Panc1 (cell line): ENCODE results near the gene CERS5. TPM values are rescaled to one million over a fixed set of nuclear protein-coding genes. Genes with fewer than 3 reads are reported as not detected.

Experiments
- ATAC-seq: fragments of 200-7000 bp; cut with Tn5 transposase; 2 replicates; pipeline ENCODE4 v1.9.1; 2020; ENCODE audit warnings: mild to moderate bottlenecking, moderate library complexity
- BruUV-seq: library from RNA; stranded (reverse); fragments of 400-500 nt; replicated peaks from 2 replicates; lab custom pipeline; 2021; lab: Mats Ljungman, UMichigan
- CTCF ChIA-PET: fragments of 300-600 bp; sonication (Branson Sonifier 250); formaldehyde crosslinking; loops from one replicate; lab custom pipeline; 2022; ENCODE audit warnings: antibody characterized with exemption; lab: Charles Lee
- POLR2A ChIA-PET: fragments of 300-600 bp; sonication (Branson Sonifier 250); formaldehyde crosslinking; loops from one replicate; lab custom pipeline; 2022; ENCODE audit warnings: antibody characterized with exemption; lab: Charles Lee
- DNase-seq: peaks from one replicate; pipeline ENCODE4 v3.0.0-alpha.2; 2010; ENCODE audit warnings: low read depth, low spot score
- H3K27ac ChIP-seq: 2 replicates; pipeline ENCODE4 v1.5.1; 2011; ENCODE audit warnings: mild to moderate bottlenecking, low read length, inconsistent platforms
- H3K27me3 ChIP-seq: fragments of 200-500 bp; sonication (Bioruptor generic); 2 replicates; pipeline ENCODE4 v1.6.0; 2014; ENCODE audit warnings: low read length, inconsistent platforms; ENCODE audit not compliant: control insufficient read depth, insufficient read depth
- H3K36me3 ChIP-seq: fragments of 200-500 bp; sonication (Bioruptor generic); 2 replicates; pipeline ENCODE4 v1.5.1; 2014; ENCODE audit warnings: inconsistent platforms, mild to moderate bottlenecking, low read length, moderate library complexity; ENCODE audit not compliant: control insufficient read depth, insufficient read depth
- H3K4me1 ChIP-seq: 2 replicates; pipeline ENCODE4 v1.5.1; 2011; ENCODE audit warnings: inconsistent platforms, mild to moderate bottlenecking, low read length, moderate library complexity; ENCODE audit not compliant: control insufficient read depth, insufficient read depth
- H3K4me3 ChIP-seq, 2 experiments: 2 replicates each; pipeline ENCODE4 v1.5.1; 2011 to 2012; ENCODE audit warnings: low read depth in 2 of 2, low read length in 2 of 2, mild to moderate bottlenecking in 2 of 2, inconsistent platforms in 1 of 2, moderate library complexity in 1 of 2
- H3K9me3 ChIP-seq: fragments of 200-500 bp; sonication (Bioruptor generic); 2 replicates; pipeline ENCODE4 v1.5.1; 2014; ENCODE audit warnings: low read depth, mild to moderate bottlenecking, inconsistent platforms, low read length, moderate library complexity; ENCODE audit not compliant: control insufficient read depth, insufficient read depth
- POLR2AphosphoS5 ChIP-seq: IDR thresholded peaks from 2 replicates; pipeline ENCODE4 v1.6.1; 2012; ENCODE audit warnings: mild to moderate bottlenecking, low read depth, low read length, moderate library complexity
- SIN3A ChIP-seq: IDR thresholded peaks from 2 replicates; pipeline ENCODE4 v1.6.1; 2012; ENCODE audit warnings: low read depth, mild to moderate bottlenecking, low read length, moderate library complexity, borderline replicate concordance; ENCODE audit not compliant: insufficient read depth
- TCF7L2 ChIP-seq: IDR thresholded peaks from 2 replicates; pipeline ENCODE4 v1.6.1; 2011; ENCODE audit warnings: mild to moderate bottlenecking, low read depth, low read length, inconsistent platforms
- in situ Hi-C: cut with HindIII; loops from 2 replicates; pipeline ENCODE4 v1.10.0; 2016; ENCODE audit warnings: low sequenced_read_pairs, low pct_unique_long_range_greater_than_20kb
- intact Hi-C: fragments of 100-400 bp; cut with micrococcal nuclease; formaldehyde crosslinking; loops from one replicate; pipeline ENCODE4 v1.10.0; 2022; ENCODE audit not compliant: unreplicated experiment
- total RNA-seq: library from RNA; stranded (reverse); gene quantifications from one replicate; pipeline ENCODE4 v1.2.1, GENCODE V29; 2021; ENCODE audit not compliant: unreplicated experiment
- TF ChIP-seq, protein P1 (sequence below), 2 experiments: IDR thresholded peaks; 2 replicates each; pipeline ENCODE4 v1.6.1; 2011 to 2012; ENCODE audit warnings: low read depth in 2 of 2, control low read depth in 1 of 2, low read length in 1 of 2, mild to moderate bottlenecking in 1 of 2, moderate library complexity in 1 of 2; ENCODE audit not compliant: insufficient read depth in 1 of 2
- TF ChIP-seq, protein P2 (sequence below): fragments of 450-650 bp; IDR thresholded peaks from 2 replicates; pipeline ENCODE4 v1.5.1; 2017; ENCODE audit warnings: mild to moderate bottlenecking

Gene CERS5
- total RNA-seq, 1 experiment from 2014 or later: 50.5 TPM

DNA sequence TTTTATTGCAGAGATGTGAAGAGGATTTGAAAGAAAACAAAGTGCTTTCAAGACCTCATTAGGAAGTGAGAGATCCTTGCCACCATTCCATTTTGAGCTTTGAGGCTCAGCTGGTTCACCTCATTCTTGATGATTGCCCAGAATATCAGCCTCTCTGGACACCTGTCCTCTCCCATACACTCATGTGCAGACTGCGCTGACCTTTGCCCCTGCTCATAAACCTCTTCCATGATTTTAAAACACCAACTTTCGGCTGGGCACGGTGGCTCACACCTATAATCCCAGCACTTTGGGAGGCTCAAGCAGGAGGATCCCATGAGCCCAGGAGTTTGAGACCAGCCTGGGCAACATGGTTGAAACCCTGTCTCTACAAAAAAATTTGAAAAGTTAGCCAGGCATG is 46.2 kb downstream of the CERS5 start:
- Histone ChIP-seq H3K4me3 (no peak overlapping the region), H3K27me3 (no peaks in the 10 kb centered on the region), H3K9me3 (no peaks in the 10 kb centered on the region), H3K4me1 (no peaks in the 10 kb centered on the region), H3K36me3 (no peaks in the 10 kb centered on the region; the same call in 1 of the 2 replicates), H3K27ac (no peak overlapping the region)
- TF ChIP-seq TCF7L2 (no peak), POLR2AphosphoS5 (no peak), SIN3A (no peak)
- TF ChIP-seq, protein P1, sequence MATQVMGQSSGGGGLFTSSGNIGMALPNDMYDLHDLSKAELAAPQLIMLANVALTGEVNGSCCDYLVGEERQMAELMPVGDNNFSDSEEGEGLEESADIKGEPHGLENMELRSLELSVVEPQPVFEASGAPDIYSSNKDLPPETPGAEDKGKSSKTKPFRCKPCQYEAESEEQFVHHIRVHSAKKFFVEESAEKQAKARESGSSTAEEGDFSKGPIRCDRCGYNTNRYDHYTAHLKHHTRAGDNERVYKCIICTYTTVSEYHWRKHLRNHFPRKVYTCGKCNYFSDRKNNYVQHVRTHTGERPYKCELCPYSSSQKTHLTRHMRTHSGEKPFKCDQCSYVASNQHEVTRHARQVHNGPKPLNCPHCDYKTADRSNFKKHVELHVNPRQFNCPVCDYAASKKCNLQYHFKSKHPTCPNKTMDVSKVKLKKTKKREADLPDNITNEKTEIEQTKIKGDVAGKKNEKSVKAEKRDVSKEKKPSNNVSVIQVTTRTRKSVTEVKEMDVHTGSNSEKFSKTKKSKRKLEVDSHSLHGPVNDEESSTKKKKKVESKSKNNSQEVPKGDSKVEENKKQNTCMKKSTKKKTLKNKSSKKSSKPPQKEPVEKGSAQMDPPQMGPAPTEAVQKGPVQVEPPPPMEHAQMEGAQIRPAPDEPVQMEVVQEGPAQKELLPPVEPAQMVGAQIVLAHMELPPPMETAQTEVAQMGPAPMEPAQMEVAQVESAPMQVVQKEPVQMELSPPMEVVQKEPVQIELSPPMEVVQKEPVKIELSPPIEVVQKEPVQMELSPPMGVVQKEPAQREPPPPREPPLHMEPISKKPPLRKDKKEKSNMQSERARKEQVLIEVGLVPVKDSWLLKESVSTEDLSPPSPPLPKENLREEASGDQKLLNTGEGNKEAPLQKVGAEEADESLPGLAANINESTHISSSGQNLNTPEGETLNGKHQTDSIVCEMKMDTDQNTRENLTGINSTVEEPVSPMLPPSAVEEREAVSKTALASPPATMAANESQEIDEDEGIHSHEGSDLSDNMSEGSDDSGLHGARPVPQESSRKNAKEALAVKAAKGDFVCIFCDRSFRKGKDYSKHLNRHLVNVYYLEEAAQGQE (IDR thresholded peaks at IDR 0.05; ENCODE audit: insufficient read depth in 1 of 2, low read depth in 2 of 2, low read length in 1 of 2): no peak
- TF ChIP-seq, protein P2, sequence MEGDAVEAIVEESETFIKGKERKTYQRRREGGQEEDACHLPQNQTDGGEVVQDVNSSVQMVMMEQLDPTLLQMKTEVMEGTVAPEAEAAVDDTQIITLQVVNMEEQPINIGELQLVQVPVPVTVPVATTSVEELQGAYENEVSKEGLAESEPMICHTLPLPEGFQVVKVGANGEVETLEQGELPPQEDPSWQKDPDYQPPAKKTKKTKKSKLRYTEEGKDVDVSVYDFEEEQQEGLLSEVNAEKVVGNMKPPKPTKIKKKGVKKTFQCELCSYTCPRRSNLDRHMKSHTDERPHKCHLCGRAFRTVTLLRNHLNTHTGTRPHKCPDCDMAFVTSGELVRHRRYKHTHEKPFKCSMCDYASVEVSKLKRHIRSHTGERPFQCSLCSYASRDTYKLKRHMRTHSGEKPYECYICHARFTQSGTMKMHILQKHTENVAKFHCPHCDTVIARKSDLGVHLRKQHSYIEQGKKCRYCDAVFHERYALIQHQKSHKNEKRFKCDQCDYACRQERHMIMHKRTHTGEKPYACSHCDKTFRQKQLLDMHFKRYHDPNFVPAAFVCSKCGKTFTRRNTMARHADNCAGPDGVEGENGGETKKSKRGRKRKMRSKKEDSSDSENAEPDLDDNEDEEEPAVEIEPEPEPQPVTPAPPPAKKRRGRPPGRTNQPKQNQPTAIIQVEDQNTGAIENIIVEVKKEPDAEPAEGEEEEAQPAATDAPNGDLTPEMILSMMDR: no peak
- ATAC-seq: no peak
- in situ Hi-C loops: no loop called here
- POLR2A ChIA-PET: no interaction called here
- no TSS peak for BruUV-seq
- intact Hi-C loops: no loop called here
- DNase-seq: no peak
- CTCF ChIA-PET: no interaction called here

DNA sequence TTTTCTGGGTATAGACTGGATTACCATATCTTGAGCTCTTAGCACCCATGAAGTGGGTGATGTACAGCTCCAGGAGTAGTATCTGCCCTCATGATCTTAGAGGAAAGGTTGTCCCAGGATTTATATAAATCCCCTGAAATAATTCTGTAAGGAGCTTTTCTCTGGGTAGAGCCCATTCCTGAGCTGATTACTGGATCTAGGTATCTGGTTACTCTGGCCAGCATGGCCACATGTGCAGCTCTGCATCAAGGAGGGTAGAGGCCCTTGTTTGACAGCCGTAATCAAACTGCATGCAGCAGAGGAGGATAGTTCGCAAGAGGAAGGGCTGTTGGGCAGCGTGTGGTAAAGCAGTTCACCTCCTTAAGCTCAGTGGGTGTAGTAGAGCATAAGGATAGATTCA is 46.6 kb downstream of the CERS5 start:
- POLR2A ChIA-PET: no interaction called here
- CTCF ChIA-PET: no interaction called here
- in situ Hi-C loops (no loop called here), intact Hi-C loops (no loop called here)
- DNase-seq: no peak
- TF ChIP-seq SIN3A (no peak), TCF7L2 (no peak), POLR2AphosphoS5 (no peak)
- TF ChIP-seq, protein P2: no peak
- TF ChIP-seq, protein P1 (IDR thresholded peaks at IDR 0.05; ENCODE audit: insufficient read depth in 1 of 2, low read depth in 2 of 2, low read length in 1 of 2): no peak
- no peak for ATAC-seq
- H3K4me3 ChIP-seq: no peak overlapping the region
- BruUV-seq: no TSS peak
- no peaks in the 10 kb centered on the region; the same call in 1 of the 2 replicates for H3K36me3 ChIP-seq
- H3K9me3 ChIP-seq: no peaks in the 10 kb centered on the region
- no peak overlapping the region for H3K27ac ChIP-seq
- no peaks in the 10 kb centered on the region for H3K27me3 ChIP-seq
- H3K4me1 ChIP-seq: no peaks in the 10 kb centered on the region
